NCI-H82 (cell line): ENCODE measurements around the gene PPT2.

Experiments
- DNase-seq: peaks from one replicate; lab custom pipeline; 2025; lab: John Stamatoyannopoulos, UW

Gene PPT2

DNA sequence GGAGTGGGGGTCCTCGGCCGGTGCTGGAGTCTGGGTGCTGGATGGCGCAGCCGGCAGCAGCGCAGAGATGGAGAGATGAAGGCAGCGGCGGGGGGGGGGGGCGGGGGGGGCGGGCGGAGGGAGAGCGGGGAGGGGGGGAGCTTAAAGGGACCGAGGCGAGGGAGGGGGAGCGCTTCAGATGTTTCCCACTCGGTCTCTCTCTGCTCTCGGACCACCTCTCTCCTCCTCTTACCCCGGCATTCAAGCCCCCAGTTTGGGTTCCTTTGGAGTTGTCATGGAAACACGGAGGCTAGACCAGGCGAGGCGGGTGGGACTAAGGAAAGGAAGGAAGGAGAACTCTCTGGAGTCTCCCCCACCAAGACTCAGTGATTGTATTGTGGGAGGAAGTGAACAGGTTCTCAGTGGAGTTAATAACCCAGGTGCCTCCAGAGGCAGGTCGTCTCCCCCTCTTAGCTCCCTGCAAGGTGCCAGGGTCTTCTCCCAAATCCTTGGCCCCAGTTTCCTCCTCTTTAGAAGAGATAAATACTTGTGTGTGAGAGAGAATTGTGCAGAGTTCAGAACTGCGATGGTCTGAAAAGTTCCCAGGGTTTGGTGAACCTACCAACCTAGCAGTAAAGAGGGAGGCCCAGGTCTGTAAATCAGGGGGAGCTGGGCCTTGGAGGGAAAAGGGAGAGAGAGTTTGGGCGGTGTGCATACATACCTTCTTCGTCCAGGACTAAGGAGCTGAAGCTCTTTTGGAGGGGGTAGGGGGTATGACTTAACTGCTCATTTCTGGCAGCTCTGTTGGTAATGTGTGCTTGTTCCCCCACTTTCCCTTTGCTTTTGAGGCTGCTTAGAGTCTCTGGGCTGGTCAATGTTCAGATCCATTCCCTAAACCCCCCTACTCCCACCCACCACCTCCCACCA is 1.8 kb upstream of the PPT2 start, which contains the start of gene PRRT1:
Gene PRRT1, minus strand, starts transcription at position 77 of the 906 bp plus-strand sequence. CDS start 112 bp downstream, outside the sequence.
- peak; percentile 75 for DNase-seq

- peak; percentile 85 for DNase-seq
Measured at GRCh38 chr6:32152769-32153563, 975 bp upstream of the PPT2 start.

GRCh38 chr6:32154514-32155161 is 697 bp downstream of the PPT2 start:
- peak; percentile 91 for DNase-seq

- no peak for DNase-seq
Measured at GRCh38 chr6:32156891-32157290, 3.0 kb downstream of the PPT2 start.

DNA sequence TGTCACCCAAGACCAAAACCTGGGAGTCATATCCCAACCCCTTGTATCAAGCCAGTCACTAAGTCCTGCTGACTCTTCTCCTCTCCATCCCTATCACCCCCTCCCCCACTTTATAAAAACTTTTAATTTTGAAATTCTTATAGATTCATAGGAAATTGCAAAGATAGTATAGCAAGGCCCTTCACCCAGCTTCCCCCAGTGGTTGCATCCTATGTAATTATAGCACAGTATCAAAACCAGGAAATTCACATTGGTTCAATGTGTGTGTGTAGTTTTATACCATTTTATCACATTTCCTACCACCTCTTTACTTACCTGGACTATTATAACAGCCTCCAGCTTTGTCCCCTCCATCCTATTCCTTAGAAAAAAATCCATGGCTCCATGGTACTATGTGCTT is 4.1 kb downstream of the PPT2 start:
- no peak for DNase-seq

GRCh38 chr6:32163559-32164258 is 9.8 kb downstream of the PPT2 start:
- no peak for DNase-seq

- no peak for DNase-seq
Measured at GRCh38 chr6:32164295-32164694, 10.4 kb downstream of the PPT2 start, which contains the start of gene EGFL8. Gene EGFL8, plus strand, starts transcription at chr6:32164595. Its CDS starts 1,571 bp downstream, at chr6:32166166.

GRCh38 chr6:32166411-32167061 is 12.6 kb downstream of the PPT2 start:
- no peak for DNase-seq

DNA sequence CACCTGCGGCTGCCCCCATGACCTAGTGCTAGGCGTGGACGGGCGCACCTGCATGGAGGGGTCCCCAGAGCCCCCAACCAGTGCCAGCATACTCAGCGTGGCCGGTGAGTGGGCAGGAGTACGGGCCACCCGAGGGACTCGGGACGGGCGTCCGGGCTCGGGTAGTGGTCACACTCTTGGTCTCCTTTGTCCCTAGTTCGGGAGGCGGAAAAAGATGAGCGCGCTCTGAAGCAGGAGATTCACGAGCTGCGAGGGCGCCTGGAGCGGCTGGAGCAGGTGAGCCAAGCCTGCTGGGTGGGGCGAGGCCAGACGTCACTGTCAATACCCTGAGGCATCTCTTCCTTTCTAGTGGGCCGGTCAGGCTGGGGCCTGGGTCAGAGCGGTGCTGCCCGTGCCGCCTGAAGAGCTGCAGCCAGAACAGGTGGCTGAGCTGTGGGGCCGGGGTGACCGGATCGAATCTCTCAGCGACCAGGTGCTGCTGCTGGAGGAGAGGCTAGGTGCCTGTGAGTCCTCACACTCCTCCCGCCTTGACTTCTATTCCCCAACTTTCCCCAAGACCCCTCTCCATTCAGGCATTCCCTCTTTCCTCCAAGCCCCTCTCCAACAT is 13.3 kb downstream of the PPT2 start:
- DNase-seq = no peak

GRCh38 chr6:32167761-32168262 is 13.9 kb downstream of the PPT2 start:
- DNase-seq = peak; percentile 37

- no peak for DNase-seq
Measured at GRCh38 chr6:32168350-32168749, 14.4 kb downstream of the PPT2 start.

DNA sequence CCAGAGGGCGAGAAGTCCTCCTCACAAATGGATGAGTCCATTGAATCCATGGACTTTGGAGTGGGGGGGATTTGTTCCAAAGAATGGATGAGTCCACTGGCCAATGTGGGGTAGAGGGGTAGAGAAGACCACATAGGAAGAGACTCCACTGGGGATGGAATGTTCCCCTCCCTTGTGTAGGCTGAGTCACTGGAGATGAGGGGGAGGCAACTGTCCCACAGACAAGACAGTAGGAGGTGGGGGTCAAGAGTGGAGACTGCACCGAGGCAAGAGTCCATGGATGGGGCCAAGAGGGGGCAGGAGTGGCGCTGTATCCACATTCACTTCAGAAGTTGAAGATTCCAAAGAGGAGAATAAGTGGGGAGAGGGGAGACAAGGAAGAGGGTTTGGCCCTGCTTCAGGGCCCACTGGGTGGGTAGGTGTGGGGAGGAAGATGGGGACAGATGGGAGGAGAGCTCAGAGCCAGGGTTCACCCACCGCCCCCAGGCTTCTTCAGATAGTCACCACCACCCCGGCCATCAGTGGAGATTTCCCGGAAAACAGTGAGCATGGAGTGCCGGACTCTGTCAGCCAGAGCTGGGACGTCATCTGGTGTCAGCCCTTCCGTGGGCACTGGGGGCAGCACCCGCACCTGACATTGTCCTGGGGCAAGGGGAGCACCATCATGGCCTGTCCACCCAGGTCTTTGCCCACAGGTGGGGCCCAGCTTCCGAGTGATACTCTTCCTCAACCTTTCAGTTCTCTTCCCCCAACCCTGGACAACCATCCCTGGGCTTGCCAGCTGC is 15.1 kb downstream of the PPT2 start:
- no peak for DNase-seq

- no peak for DNase-seq
Measured at GRCh38 chr6:32170294-32170693, 16.4 kb downstream of the PPT2 start.

DNA sequence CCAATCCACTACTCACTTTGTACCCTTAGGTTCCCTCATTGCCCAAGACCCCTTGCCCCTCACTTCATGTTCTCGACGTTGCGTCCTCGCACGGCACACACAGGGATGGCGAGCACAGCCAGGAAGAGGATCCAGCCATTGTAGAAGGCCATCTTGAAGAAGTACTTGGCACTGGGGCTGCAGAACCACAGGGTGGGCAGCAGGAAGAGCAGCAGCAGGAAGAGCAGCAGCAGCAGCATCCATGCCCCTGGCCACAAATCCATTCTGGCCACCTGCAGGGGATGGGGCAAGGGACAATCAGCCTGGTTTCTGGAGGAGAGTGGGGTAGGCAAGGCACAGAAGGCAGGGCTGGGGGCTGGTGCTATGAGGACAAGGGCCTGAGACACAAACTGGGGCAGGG is 17.3 kb downstream of the PPT2 start:
- DNase-seq = no peak

- DNase-seq = no peak
Measured at GRCh38 chr6:32173051-32173727, 19.2 kb downstream of the PPT2 start.

DNA sequence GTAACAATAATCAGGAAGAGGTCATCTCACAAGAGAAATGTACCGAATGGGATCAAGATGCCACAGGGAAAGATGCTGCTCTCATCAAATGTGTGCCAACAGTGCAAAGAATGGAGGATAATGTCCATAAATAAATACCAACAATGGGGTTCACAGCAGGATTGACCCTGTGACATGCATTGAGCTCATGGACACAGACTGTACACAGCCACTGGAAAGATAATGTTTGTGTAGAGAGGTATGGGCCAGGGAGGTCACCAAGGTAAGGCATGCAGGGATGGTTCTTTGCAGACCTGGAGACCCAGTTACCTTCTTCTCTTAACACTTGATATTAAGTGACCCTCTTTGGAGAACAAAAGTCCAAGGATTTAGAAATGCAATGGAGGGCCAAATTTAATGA is 20.5 kb downstream of the PPT2 start:
- DNase-seq = no peak

- no peak for DNase-seq
Measured at GRCh38 chr6:32175322-32175710, 21.4 kb downstream of the PPT2 start.

DNA sequence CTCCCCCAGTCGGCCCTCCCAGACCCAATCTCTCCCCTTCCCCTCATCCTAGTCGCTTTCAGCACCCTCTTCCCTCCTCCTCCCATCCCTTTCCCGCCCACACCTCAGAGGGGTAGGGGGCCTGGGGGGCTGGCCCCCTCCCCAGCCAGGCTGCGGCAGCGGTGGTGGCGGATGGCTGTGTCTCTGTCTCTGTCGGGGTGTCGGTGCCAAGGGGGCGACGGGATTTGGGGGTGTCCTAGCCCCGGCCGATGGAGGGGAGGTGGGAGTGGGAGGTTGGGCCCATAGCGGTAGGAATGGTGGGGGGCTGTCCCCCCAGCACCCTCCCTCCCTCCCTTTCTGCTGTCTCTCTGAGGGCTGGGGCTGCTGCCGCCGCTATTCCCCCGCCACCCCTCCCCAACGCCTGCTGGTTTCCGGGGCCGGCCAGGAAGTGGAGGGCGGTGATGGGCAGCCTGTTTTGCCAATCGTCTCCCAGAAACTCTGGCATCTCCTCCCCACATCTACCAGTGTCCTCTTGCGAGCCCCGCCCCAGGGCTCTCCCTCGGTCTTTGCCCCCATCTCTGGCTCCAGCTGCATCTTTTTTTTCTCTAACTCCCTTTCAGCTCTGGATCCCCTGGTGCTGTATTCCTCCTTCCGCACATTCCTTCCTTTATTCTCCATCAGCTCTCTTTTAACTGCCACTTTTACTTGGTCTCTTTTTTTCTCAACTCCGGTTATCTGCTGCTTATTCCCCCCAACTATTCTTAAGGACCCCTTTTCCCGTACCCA is 22.0 kb downstream of the PPT2 start, which contains the start of gene AGPAT1:
Gene AGPAT1, minus strand, starts transcription at position 374 of the 765 bp plus-strand sequence. CDS start 4,588 bp downstream, outside the sequence.
- peak; percentile 98 for DNase-seq
